GM10266 (cell line): ENCODE results near the gene GRID1.
"Not testable (repeated sequence)": the region's sequence is repeated elsewhere in the genome, so short reads cannot be mapped to it uniquely, and the experiment has no call there.

Experiments
- DNase-seq: peaks from one replicate; pipeline ENCODE4 v3.0.0; 2012; ENCODE audit errors: extremely low spot score
- CTCF ChIP-seq: IDR thresholded peaks from 2 replicates; pipeline ENCODE4 v1.5.1; 2012; ENCODE audit warnings: mild to moderate bottlenecking, low read depth; ENCODE audit not compliant: control insufficient read depth, insufficient read depth; ENCODE audit errors: missing control alignments

GRID1 gene

DNA sequence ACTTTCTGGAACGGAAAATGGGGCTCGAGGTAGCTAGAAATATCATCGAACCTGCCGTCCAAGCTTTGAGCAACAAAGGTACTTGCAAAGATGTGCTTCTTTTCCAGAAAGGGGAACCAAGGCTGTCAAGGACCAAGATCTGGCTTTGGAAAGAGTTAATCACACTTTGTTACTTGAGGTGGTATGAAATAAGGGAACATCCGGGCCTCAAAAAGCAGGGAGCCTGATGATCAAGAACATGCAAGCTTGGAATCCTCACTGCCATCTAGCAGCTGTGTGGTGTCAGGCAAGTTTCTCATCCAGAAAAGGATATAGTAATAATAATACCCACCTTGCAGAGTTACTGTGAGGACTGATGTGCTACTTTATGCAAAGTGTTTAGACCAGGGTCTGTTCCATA is 329.5 kb downstream of the GRID1 start:
- DNase-seq: no peak
- no peak for TF ChIP-seq CTCF

- DNase-seq: no peak
- TF ChIP-seq CTCF: no peak
Observed at GRCh38 chr10:86036544-86036831, 330.1 kb downstream of the GRID1 start.

DNA sequence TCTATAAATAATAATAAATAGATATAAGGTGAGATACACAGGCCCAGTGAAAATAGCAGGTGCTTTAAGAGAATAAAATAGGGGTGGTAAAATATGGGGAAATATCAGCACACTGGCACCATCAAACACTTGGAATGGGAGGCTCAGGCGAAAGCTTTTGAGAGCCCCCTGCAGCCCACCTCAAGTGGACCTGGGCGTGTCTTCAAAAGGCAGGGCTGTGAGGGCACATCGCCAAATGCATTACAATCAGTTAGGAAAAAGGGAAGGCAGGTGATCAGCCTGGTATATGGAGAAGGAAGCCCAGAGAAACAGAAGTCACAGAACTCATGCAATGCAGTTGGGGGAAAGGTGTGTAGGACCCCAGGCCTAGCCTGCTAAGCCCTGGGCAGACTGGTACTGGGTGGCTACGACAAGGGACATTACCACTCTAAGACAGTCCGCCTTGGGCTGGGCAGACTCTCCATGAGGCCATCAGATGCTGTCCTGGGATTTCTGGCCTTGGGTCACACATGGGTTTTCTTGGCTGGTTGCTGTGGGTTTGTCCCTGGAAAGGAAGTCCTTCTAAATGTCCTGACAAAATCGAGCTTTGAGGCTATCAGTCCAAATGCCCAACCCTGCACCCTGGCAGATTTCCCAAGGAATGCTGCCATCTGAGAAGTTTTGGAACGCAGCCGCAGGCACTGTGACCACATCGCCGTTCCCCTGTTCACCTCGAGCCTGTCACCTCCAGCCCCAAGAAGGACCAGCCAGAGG is 330.6 kb downstream of the GRID1 start:
- TF ChIP-seq CTCF: no peak
- DNase-seq: no peak

DNA sequence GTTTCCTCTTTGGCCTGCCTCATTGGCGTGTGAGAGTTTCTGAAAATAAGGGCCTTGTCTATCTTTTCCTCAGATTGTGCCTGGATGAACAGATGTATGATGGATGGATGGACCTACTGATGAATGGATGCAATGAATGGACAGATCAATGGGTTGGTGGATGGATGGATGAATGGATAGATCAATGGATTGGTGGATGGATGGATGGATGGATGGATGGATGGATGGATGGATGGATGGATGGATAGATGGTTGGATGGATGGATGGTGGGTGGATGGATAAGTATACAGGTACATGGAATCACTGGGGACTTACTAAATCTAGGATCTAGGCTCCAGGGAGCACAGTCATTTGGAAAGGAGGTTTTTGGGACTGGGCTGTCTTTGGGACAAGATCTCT is 331.9 kb downstream of the GRID1 start:
- no peak for DNase-seq
- TF ChIP-seq CTCF: no peak

- DNase-seq: no peak
- no peak for TF ChIP-seq CTCF
Observed at GRCh38 chr10:86033581-86033980, 333.0 kb downstream of the GRID1 start.

DNA sequence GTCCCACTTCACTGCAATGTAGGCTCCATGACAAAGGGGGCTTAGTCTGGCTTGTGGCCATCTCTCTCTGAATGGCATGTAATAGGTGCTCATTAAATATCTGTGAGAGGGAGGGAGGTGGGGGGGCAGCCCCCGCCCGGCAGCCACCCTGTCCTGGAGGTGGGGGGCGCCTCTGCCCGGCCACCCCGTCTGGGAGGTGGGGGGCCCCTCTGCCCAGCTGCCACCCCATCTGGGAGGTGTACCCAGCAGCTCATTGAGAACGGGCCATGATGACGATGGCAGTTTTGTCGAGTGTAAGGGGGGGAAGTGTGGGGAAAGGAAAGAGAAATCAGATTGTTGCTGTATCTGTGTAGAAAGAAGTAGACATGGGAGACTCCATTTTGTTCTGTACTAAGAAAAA is 334.5 kb downstream of the GRID1 start:
- DNase-seq: not testable (repeated sequence)

DNA sequence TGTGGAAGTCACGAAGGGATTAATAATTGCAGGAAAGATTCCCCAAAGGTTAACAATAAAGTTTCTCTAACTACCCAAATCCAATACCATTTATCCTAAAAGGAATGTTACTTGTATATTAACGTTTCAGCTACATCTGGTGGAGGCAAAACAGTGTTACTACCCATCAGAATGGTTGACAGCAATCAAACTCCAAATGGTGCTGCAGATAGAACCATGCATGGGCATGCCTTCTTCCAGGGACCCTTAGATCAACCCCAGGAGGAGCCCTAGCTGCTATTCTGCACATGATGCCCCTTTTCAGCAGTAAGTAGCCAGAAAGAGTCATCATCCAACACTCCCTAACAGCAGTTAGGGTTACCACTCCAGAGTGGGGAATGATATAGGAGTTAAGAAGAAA is 336.3 kb downstream of the GRID1 start:
- DNase-seq: no peak
- TF ChIP-seq CTCF: no peak

DNA sequence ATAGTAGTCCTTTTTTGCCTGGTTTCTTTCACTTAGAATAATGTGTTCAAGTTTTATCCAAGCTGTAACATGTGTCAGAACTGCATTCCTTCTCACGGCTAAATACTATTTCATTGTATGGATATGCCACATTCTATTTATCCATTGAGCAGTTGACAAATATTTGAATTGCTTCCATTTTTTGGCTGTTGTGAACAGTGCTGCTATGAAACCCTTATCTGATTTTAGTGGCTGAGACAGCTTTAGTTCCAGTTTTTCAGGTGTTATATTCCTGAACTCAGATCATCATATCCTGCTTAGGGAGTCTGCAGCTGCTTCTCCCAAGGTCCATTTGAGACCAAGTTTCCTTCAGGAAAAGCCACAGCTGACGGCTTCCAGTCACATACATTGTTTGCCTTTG is 339.2 kb downstream of the GRID1 start:
- DNase-seq: no peak
- TF ChIP-seq CTCF: no peak
